PFSK-1 (cell line): ENCODE results near the gene SMPDL3A.

Source experiments
- SIN3A ChIP-seq: IDR thresholded peaks from 2 replicates; pipeline ENCODE4 v1.6.1; 2012; ENCODE audit warnings: mild to moderate bottlenecking, low read length, moderate library complexity, borderline replicate concordance; ENCODE audit not compliant: insufficient read depth
- TF ChIP-seq, protein P1 (sequence below), 2 experiments: IDR thresholded peaks; 2 replicates each; pipeline versions ENCODE4 v1.6.1 to v1.8.0; 2011 to 2012; ENCODE audit warnings: low read depth in 2 of 2, low read length in 2 of 2, control low read depth in 1 of 2, inconsistent platforms in 1 of 2, mild to moderate bottlenecking in 1 of 2, moderate library complexity in 1 of 2; ENCODE audit not compliant: insufficient read depth in 1 of 2

GRCh38 chr6:122831511-122831910 lies 42.5 kb downstream of the SMPDL3A start:
- no peak for TF ChIP-seq SIN3A
- TF ChIP-seq, protein P1, sequence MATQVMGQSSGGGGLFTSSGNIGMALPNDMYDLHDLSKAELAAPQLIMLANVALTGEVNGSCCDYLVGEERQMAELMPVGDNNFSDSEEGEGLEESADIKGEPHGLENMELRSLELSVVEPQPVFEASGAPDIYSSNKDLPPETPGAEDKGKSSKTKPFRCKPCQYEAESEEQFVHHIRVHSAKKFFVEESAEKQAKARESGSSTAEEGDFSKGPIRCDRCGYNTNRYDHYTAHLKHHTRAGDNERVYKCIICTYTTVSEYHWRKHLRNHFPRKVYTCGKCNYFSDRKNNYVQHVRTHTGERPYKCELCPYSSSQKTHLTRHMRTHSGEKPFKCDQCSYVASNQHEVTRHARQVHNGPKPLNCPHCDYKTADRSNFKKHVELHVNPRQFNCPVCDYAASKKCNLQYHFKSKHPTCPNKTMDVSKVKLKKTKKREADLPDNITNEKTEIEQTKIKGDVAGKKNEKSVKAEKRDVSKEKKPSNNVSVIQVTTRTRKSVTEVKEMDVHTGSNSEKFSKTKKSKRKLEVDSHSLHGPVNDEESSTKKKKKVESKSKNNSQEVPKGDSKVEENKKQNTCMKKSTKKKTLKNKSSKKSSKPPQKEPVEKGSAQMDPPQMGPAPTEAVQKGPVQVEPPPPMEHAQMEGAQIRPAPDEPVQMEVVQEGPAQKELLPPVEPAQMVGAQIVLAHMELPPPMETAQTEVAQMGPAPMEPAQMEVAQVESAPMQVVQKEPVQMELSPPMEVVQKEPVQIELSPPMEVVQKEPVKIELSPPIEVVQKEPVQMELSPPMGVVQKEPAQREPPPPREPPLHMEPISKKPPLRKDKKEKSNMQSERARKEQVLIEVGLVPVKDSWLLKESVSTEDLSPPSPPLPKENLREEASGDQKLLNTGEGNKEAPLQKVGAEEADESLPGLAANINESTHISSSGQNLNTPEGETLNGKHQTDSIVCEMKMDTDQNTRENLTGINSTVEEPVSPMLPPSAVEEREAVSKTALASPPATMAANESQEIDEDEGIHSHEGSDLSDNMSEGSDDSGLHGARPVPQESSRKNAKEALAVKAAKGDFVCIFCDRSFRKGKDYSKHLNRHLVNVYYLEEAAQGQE (IDR thresholded peaks at IDR 0.05; ENCODE audit: insufficient read depth in 1 of 2, low read depth in 2 of 2, low read length in 2 of 2) = no peak
